Measurements from ENCODE around the gene C16orf74.
A peak's percentile ranks its signal among the peaks of the same experiment; 100 is the strongest.

The C16orf74 gene

DNA sequence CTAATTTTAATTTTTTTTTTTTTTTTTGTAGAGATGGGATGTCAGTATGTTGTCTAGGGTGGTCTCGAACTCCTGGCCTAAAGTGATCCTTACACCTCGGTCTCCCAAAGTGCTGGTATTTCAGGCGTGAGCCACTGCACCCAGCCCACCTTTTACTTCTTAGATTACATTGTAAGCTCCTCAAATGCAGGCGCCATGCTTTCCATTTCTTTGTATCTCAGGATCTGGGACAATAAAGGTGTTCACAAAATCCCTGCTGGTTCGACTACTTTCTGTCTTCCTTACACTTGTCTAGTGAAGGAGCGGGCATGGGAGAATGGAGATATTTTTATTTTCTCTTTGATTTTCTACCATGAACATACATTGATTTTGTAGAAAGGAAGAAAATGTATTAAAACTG is 23.2 kb upstream of the C16orf74 start:
- no peak for DNase-seq

DNA sequence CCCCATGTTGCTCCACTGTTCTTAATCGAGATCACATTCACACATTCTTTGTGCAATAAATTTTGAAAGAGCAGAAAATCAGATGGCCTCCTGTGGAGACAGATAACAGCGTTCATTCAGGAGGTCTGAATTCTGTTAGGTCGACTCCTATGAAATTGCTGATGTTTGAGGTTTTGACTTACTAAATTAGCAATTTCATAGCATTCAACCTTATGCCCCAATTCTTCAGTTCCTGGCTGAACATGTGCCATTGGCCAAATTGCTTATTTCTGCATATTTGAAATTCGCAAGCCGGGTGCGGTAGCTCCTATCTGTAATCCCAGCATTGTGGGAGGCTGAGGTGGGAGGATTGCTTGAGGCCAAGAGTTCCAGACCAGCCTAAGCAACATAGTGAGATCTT is 22.1 kb upstream of the C16orf74 start:
- DNase-seq: no peak

DNA sequence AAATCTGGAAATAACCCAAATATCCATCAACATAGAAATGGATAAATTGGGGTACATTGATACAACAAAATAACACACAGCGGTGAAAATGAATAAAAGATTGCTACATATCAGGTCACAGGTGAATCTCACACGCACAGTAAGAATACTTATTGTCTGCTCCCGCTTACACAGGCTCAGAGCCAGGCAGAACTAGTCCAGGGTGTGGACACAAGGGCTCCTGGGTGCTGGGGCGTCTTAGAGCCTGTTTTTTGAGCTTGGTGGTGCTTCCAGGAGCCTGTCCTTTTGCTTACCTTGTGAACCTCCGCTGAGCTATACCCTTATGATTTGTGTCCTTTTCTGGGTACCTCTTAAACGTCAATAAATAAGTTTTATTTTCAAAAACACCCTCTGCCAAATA is 19.8 kb upstream of the C16orf74 start:
- no peak for DNase-seq

DNA sequence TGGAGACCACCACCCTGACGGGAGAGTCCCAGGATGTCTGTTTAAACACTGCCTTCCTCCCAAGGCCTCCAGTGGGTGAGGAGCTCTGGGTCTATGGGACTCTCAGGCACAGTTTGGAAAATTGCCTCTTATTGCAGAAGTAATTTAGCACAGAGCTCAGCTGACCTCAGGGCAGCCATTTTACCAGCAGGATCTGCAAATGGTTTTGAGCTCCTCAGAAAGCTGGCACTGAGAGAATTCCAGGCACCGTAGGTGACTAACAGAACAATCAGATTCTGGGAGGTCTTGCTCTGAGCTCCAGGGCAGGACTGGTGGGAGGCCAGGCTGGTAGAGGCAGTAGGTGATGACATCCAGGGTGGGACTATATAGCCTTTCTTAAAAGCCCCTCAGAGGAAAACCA is 17.3 kb upstream of the C16orf74 start:
- DNase-seq: no peak

DNA sequence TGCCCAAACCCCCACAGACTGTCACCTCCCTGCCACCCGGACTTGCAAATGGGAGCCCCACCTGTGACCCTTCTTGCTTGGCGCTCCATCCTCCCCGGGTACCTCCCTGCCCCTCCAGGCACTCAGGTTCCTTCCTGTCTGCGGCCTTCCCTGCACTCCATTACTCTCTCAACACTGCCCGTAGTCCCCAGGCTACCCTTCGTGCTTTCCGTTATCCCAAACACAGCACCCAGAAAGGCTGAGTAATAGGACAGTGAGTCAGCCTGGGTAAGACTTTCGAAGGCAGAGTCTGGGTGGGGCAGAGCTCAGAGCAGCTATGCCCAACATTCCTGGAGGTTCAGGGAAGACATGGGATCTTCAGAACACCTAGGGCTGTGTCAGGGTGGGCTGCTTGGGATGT is 16.6 kb upstream of the C16orf74 start:
- no peak for DNase-seq

DNA sequence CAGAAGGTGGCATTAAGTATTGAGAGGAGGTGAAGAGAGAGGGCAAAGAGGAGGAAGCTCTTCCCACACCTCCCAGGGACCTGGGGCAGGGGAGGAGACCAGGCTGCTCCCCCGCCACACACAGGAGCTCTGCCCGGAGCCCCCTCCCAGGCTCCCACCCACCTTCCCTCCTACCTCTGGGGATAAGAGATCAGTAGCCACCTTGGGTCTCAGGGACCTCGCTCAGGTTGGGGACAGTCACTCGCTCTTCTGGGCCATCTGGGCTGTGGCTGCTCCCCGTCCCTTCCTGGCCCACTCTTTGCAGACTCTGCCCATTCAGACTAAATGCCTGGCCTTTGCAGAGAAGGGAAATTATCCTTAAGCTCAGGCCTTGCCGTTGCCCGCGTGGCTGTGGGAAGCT is 14.9 kb upstream of the C16orf74 start:
- DNase-seq: no peak

DNA sequence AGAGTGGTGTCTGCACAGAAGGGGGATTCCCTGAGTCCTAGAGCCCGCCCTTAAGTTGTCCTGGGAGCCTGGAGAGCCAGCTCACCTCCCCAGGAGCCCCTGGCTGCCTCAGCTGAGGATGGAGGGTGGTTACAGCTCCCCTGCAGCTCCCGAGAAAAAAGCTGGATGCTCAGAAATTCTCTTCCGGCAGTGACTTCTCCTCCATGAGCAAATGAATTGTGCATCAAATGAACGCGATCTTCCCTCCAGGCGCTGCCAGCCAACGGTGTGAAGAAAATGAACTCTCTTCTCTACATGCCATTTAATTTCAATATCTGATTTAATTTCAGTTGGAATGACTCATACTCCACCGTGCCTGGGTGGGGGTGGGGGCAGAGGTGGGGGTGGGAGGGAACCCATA is 14.3 kb upstream of the C16orf74 start:
- no peak for DNase-seq

DNA sequence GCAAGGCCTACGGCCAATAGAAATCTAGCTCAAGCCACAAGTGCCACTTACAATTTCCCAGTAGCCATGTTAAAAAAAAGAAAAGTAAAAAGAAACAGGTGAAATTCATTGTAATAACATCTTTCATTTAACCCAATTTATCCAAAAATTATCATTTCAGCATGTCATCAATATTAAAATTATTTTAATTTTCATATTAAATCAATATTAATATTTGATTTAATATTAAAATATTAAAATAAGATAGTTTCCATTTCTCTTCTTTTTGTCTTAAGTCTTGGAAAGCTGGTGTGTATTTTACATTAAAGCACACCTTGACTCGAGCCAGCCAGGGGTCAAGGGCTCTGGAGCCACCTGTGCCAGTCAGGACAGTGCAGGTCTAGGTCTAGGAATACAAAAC is 12.7 kb upstream of the C16orf74 start:
- DNase-seq: no peak

DNA sequence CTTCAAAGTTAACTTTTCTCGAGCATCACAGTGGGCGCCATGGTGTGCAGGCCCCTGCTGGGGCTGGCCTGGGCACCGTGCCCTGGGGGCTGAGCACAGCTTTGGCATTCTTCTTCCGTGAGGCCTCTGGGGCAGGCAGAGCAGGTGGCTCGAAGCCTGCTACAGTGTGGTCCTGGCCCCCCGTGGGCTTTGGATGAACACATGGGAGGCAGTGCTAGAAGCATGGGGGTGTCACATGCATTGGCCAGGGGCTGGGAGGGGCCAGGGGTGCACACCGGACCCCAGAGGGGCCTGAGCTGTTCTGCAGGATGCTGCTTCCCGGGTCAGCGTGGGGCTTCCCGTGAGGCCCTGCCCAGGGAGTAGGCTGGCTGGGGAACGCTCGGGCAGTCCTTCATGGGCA is 12.1 kb upstream of the C16orf74 start:
- DNase-seq: no peak

DNA sequence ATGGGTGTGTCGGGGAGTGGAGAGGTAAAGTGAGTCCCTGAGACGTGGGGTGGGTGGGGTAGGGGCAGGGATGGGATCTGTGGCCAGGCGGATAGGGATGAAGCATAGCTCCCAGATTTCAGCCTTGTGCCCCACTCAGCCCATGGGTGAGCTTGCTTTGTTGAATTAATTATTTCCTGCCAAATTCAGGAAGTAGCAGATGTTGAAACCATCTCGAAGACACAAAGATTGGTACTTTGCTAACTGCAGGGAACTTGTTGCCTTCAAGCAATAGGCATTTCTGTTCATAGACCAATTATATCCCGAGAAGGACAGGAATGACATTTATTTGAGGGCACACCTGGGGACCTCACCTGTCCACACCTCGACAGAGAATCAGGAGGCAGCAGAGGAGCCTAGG is 11.0 kb upstream of the C16orf74 start:
- no peak for DNase-seq

DNA sequence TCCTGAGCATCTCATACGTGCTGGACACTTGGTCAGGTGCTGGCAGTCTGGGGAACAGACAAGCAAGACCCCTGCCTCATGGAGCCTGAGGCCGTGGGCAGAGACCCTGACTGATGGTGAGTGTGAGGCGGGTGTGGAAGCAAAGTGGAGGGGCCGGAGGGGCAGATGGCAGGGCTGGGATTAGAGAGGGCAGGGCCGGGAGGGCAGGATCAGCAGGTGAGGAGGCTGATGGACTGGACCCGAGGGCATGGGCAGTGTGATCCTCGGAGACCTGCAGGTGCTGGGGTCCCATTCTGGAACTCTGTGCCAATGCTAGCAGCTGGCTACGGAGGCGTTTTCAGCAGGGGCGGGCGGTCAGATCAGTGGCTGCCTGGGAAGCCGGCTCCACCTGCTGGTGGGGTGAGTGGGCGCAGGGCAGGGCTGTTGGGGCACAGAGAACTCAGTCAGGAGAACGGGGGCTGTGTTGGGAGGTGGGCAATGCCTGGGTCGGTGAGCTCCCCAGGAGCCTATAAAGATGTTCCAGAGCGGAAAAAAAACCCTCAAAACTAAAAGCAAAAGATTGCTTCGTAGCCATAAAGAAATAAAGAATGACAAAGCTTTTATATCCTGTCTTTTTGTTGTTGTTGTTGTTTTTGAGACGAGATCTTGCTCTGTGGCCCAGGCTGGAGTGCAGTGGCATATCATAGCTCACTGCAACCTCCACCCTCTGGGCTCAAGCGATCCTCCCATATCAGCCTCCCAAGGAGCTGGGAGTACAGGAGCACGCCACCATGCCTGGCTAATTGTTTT is 8.9 kb upstream of the C16orf74 start:
- DNase-seq: no peak

DNA sequence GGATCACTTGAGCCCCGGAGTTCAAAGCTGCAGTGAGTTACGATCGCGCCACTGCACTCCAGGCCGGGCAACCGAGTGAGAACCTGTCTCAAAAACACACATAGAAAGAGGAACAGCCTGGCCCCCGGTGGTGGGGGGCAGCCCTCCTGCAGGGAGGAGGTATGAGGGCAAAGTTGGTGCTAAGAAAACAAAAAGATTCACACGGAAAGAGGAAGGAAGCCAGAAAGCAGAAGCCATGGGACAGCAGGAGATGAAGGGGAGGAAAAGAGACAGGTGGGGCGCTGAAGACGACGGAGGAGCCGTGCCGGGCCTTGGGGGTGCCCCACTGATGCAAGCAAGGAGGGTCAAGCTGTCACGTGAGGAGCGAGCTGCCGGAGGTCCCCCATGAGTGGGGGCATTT is 8.2 kb upstream of the C16orf74 start:
- no peak for DNase-seq

DNA sequence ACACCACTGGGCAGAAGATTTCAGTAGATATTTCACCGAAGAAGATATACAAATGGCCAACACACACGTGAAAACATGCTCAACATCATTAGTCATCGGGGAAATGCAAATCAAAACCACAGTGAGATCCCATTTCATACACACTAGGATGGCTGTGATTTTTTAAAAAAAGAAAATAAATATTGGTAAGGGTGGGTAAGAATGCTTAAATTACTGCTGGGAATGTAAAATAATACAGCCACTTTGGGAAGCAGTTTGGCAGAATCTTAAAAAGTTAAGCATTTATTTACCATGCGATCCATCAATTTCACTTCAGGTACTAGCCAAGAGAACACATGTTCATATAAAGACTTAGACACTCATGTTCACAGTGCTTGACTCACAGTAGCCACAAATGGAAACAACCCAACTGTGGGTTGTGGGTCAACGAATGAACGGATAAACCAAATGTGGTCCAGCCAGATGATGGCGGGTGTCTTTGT is 6.5 kb upstream of the C16orf74 start:
- no peak for DNase-seq

DNA sequence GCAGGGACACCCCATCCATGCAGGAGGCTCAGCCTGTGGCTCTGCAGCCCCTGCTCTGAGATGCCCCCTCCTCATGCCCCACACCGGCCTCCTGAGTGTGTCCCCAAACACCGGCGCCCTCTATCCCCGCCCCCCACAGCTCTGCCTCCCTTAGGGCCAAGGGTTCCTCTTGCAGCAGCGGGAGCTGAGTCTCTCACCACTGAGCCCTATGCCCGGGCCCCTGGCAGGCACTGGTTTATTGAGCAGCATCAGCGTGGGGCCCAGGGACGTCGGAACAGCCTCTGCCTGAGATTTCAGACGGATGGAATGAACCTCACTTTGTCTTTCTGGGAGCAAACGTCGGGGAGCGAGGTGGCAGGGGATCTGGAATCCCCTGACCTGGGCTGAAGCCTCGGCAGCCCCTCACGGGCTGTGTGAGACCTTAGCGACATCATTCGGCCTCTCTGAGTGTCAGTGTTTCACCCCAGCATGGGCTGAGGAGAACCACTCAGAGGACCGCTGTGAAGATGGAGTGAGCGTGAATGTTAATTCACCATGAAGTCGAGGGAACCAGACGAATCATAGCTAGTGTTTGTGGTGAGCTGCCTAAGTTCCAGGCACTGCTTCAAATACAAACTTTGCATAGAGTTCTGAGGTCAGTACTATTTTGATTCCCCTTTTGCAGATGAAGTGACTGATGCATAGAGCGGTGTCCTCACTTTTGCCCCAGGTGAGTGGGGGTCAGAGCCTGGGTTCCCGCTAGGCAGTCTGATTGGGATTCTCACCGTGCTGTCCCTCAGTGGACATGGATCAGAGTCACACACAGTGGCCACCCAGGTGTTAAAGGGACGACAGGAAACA is 5.3 kb upstream of the C16orf74 start:
- DNase-seq: no peak

DNA sequence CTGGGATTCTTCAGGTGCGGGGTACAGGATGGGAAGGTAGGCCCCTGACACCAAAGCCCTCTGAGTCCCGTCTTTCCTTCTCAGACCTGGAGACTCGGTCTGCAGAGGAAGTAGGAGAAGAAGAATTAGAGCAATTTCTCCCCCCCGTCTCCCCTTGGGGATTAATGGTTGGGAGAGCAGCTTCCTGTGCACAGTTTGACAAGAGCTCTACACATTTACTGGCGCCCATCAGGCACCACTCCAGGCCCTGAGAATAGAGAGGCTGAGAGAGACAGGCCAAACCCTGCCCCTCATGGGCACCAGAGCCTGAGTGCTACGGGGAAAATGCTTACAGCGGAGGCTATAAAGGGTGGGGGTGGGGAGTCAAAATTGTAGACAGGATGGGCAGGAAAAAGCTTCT is 3.5 kb upstream of the C16orf74 start:
- peak; percentile 87 for DNase-seq

DNA sequence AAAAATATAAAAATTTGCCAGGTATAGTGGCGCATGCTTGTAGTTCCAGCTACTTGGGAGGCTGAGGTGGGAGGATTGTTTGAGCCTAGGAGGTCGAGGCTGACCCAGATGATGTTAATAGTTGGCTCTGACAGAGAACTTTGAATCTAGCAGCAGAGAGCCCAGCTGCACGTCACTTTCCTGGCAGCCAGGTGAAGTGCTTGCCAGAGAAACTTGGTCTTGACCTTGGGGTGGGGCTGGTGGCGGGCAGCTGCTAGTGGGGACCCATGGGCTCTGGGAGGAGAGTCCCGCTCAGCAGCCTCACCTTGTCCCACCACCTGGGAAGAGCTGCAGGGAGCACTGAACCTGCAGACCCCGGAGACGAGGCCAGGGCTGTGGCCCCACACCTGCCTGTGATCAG is 3.1 kb upstream of the C16orf74 start:
- DNase-seq: no peak

DNA sequence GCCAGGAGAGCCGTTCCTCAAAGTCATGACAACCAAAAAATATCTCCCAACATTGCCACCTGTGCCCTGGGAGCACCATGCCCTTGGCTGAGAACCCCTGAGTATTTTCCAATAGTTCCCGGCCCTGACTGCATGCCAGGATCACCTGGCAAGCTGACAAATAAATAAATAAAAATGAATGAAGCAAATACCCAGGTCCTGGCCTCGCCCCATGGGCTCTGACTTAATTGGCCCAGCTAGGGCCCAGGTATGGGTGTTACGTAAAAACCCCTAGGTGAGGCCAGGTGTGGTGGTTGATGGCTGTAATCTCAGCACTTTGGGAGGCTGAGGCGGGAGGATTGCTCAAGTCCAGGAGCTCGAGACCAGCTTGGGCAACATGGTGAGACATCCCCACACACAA is 2.7 kb upstream of the C16orf74 start:
- DNase-seq: peak; percentile 80

DNA sequence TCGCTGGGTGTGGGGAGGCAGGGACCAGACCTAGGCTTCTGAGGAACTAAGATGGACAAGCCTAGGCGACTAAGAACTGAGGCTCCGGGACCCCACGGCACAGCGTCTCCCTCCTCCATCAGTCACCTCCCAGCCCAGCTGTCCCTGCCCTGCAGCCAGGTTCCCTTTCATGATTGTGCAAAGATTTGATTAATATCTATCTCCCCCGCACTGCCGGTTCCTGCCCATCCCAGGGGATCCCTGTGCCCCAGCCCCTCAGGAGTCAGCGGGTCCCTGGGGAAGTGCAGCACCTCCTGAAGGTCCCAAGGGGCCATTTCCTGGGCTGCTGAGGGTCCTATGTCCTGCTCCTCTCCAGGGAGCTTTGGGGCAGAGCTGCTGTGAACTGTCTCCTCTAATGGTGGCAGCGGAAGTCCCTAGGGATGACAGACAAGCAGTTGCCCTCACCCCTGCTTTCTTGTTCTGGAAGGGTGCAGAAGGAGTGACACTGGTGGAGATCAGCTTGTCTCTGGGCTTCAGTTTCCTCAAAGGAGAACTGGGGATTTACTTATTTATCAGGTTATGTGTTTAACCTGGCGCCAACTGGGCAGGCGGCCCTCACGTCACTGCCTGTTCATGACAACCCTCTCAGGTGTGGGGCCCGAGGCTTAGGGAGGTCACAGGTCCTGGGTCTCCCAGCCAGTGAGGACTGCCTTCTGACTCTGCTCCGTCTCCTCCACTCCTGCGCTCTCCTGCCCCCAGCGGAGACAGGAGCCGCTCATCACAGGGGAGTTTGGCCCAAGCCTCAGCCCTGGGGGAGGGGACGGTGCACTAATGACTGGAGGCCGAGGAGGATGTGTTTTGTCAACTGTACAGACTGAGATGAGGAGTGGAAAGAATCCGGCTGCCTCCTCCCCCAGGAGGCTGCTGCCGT is 1.9 kb upstream of the C16orf74 start:
- peak; percentile 68 for DNase-seq

DNA sequence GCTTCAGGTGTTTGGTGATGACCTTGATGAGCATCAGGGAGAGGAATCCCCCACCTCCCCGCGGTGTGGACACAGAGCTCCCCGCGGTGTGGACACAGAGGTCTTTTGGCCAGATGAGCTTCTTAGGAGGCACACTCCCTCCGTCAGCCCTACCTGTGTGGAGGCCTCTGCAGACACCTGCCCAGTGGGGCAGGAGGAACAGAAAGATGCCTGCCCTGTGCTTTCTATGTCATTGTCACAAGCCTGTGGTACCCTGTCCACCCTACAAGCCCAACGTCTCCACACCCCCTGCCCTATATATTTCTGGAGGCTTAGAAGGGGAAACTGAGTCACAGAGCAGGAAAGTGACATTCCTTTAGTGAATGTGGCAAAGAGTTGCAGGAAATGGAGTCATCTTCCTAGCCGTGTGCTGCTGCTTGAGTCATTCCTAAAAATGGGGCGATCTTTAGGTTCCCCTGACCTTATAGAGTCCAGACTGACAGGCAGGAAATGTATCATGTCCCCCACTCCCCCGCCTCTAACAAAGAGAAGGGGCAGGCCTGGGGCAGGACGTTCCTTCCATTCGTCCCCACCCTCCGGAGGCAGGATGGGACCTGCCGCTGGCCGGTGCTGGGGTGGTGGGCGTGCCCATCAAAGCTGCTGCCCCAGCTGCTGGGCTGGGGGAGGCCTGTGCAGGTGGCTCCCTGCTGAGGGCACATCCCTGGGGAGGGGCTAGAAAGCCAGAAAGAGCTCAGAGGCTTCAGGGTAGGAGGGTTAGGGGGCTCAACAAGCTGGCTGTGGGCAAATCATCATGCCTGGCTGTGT is 1.0 kb upstream of the C16orf74 start:
- no peak for DNase-seq

DNA sequence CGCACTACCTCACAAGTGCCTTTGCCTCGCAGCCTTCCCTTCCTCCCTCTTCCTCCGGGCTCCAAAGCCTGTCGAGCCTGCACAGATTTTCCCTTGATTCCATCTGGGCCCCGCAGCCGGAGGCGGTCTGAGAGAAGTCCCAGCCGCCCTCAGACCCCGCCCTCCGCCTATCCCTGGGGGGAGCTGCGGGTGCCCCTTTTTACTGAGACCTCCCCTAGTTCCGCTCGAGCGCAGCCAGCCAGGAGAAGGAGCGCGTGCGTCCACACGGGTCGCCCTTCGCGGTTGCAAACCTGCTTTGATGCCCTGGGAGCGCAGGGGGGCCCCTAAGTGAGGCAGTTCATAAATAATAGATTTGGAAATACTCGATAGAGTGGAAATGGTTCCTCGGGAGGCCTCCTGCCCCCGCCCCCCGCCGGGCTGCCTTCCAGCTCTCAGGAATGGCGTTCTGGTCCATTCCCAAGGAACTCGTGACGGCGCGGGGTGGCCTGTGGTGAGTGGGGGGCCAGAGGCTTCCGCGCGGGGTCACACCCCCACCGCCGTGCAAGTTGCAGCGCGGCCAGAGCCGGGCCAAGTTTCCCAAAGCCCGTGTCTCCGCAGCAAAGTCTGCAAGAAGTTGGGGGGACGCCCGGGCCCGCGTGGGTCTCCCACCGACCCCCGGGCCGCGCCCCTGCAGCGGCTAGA is 610 bp downstream of the C16orf74 start:
- DNase-seq: no peak

DNA sequence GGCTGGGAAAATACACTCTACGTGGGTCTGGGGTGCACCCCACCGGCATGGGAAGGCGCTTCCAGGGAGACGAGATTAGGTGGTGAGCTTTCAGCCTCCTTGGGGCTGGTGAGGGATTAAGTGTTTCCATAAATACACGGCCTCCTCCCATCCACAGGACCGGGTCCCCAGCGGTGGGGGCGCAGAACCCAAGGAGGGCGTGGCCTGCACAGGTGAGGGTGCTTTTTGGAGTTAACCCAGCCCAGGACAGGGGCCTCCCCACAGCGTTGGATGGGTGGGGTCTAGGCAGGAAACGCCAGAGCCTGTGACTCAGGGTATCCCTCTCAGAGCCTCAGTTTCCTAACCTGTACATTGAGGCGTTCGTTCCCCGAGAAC is 1.1 kb downstream of the C16orf74 start:
- no peak for DNase-seq

All from DMS153 (cell line).